ENCODE results near the gene PCSK6. TPM values are rescaled to one million over a fixed set of nuclear protein-coding genes. Genes with fewer than 3 reads are reported as not detected.
"Not testable (repeated sequence)": the region's sequence is repeated elsewhere in the genome, so short reads cannot be mapped to it uniquely, and the experiment has no call there.

Gene PCSK6
- total RNA-seq, 1 experiment from 2014 or later: 69.5 TPM

DNA sequence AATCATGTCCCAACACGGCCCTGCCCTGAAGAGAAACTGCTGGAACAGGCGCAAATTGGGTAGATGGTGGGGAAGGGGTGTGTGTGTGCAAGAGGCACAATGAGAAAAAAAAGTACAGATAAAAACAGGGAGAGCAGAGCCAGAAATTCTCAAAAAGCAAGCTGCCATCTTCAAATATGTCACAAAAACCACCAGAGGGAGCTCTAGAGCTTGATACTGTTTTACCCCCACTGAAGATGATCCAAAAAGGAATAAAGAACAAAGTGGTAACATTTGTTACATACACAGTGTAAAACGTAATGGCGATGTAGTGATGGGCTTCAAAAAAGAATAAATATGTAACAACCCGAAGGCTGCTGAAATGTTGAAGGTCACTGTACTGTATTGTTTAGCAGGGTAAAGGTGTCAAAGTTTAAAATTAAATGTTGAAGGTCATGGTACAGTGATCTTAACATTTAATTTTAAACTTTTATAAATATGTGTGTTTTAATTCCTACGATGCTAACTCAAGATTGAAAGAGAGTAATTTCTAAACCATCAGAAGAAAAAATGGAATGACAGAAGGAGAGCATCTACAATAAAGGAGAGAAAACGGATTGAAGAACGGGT, 200.5 kb downstream of the PCSK6 start:
- Mint-ChIP-seq H3K27me3 (ENCODE audit: insufficient read depth, unreplicated experiment) (no peaks in the 10 kb centered on the region), H3K27ac (ENCODE audit: unreplicated experiment) (no peak overlapping the region), H3K36me3 (ENCODE audit: insufficient read depth, unreplicated experiment) (peaks cover 79% of the 10 kb centered on the region), H3K4me3 (ENCODE audit: unreplicated experiment) (no peak overlapping the region), H3K4me1 (ENCODE audit: low read depth, unreplicated experiment) (peaks cover 7% of the 10 kb centered on the region), H3K9me3 (ENCODE audit: unreplicated experiment) (no peaks in the 10 kb centered on the region)
- peak in 1 of 2 experiments; percentile 44 for DNase-seq
- H3K4me3 ChIP-seq (ENCODE audit: low read depth, low read length): no peak overlapping the region
- H3K27me3 ChIP-seq (replicated peaks; ENCODE audit: control insufficient read depth, insufficient read depth, low read length): no peaks in the 10 kb centered on the region
- H3K9me3 ChIP-seq: no peaks in the 10 kb centered on the region
- no TSS peak for BruUV-seq (replicated peaks)
- CTCF ChIA-PET: interaction anchor here (0.6 to 2.0 kb wide), 9 partner anchors 11 to 455 kb away, joined by 3 to 5 read pairs (median 3); no protein-coding TSS in a partner anchor
- peaks cover 7% of the 10 kb centered on the region; the same call in 1 of the 2 replicates for H3K4me1 ChIP-seq
- intact Hi-C loops (cut with micrococcal nuclease; ENCODE audit: unreplicated experiment): loop anchor here (1.0 kb wide), 1 partner anchor 353 kb away; no protein-coding TSS in a partner anchor
- H3K36me3 ChIP-seq (ENCODE audit: control insufficient read depth, insufficient read depth, low read length): peaks cover 2% of the 10 kb centered on the region
- TF ChIP-seq, protein P1, sequence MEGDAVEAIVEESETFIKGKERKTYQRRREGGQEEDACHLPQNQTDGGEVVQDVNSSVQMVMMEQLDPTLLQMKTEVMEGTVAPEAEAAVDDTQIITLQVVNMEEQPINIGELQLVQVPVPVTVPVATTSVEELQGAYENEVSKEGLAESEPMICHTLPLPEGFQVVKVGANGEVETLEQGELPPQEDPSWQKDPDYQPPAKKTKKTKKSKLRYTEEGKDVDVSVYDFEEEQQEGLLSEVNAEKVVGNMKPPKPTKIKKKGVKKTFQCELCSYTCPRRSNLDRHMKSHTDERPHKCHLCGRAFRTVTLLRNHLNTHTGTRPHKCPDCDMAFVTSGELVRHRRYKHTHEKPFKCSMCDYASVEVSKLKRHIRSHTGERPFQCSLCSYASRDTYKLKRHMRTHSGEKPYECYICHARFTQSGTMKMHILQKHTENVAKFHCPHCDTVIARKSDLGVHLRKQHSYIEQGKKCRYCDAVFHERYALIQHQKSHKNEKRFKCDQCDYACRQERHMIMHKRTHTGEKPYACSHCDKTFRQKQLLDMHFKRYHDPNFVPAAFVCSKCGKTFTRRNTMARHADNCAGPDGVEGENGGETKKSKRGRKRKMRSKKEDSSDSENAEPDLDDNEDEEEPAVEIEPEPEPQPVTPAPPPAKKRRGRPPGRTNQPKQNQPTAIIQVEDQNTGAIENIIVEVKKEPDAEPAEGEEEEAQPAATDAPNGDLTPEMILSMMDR (IDR thresholded peaks at IDR 0.05; ENCODE audit: insufficient read depth in 1 of 2, low read depth in 1 of 2, low read length in 1 of 2, severe bottlenecking in 1 of 2, unreplicated experiment in 1 of 2): peak; percentile 55 to 72
- POLR2A ChIA-PET: interaction anchor here (0.6 kb wide), 1 partner anchor 220 kb away, joined by 3 read pairs; no protein-coding TSS in a partner anchor

DNA sequence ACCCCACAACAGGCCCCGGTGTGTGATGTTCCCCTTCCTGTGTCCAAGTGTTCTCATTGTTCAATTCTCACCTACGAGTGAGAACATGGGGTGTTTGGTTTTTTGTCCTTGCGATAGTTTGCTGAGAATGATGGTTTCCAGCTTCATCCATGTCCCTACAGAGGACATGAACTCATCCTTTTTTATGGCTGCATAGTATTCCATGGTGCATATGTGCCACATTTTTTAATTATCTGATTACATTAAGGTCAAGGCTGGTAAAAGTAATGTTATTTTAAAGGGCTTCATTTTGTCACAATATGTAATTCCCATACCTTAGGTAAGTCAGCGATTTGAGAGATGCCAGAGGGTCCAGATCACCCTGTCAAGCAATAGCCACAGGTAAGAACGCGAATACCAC, 202.2 kb downstream of the PCSK6 start:
- H3K4me1 ChIP-seq; H3K9me3 Mint-ChIP-seq (ENCODE audit: unreplicated experiment); H3K4me1 Mint-ChIP-seq (ENCODE audit: low read depth, unreplicated experiment); H3K36me3 ChIP-seq (ENCODE audit: control insufficient read depth, insufficient read depth, low read length); H3K9me3 ChIP-seq; H3K27me3 ChIP-seq (replicated peaks; ENCODE audit: control insufficient read depth, insufficient read depth, low read length); H3K4me3 Mint-ChIP-seq (ENCODE audit: unreplicated experiment); POLR2A ChIA-PET; H3K4me3 ChIP-seq (ENCODE audit: low read depth, low read length); DNase-seq; BruUV-seq (replicated peaks); intact Hi-C loops (cut with micrococcal nuclease; ENCODE audit: unreplicated experiment); H3K27me3 Mint-ChIP-seq (ENCODE audit: insufficient read depth, unreplicated experiment); H3K27ac Mint-ChIP-seq (ENCODE audit: unreplicated experiment): not testable (repeated sequence)
- CTCF ChIA-PET: interaction anchor here (0.7 kb wide), 1 partner anchor 185 kb away, joined by 7 read pairs; no protein-coding TSS in a partner anchor
- H3K36me3 Mint-ChIP-seq (ENCODE audit: insufficient read depth, unreplicated experiment): peaks cover 86% of the 10 kb centered on the region

DNA sequence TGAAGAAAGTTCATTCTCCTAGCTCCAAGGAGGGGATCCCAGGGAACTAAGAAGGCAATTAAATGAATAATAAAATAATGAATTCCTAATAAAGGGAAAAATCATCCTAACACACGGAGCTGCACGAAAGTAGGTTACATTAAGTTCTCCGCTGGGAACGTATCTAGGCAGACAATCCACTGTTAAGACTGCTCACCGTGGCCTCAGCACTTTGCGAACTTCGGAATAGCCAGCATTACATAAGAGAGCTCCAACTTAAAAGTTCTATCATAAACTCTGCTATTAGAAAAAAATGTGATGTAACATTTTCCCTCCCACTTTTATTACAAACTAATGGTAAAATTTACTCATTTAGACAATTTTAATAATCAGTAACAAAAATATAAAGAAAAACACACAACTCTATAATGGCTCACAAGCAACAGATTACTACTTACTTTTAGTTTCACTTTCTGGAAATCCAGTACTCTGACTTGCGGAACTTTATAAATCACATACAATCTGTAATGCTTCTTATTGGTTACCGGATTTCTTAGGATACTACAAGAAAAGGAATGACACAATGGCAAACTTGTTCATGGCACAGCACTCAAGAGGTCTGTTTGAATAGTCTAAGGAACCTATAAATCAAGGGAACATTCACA, 202.9 kb downstream of the PCSK6 start:
- TF ChIP-seq, protein P1 (IDR thresholded peaks at IDR 0.05; ENCODE audit: insufficient read depth in 1 of 2, low read depth in 1 of 2, low read length in 1 of 2, severe bottlenecking in 1 of 2, unreplicated experiment in 1 of 2): no peak
- H3K4me1 ChIP-seq: peaks cover 3% of the 10 kb centered on the region
- Mint-ChIP-seq H3K9me3 (ENCODE audit: unreplicated experiment) (no peaks in the 10 kb centered on the region), H3K4me1 (ENCODE audit: low read depth, unreplicated experiment) (no peaks in the 10 kb centered on the region), H3K4me3 (ENCODE audit: unreplicated experiment) (no peak overlapping the region), H3K27me3 (ENCODE audit: insufficient read depth, unreplicated experiment) (no peaks in the 10 kb centered on the region), H3K27ac (ENCODE audit: unreplicated experiment) (no peak overlapping the region), H3K36me3 (ENCODE audit: insufficient read depth, unreplicated experiment) (peaks cover 89% of the 10 kb centered on the region)
- H3K27me3 ChIP-seq (replicated peaks; ENCODE audit: control insufficient read depth, insufficient read depth, low read length): no peaks in the 10 kb centered on the region
- BruUV-seq (replicated peaks): no TSS peak
- H3K9me3 ChIP-seq: no peaks in the 10 kb centered on the region
- ChIA-PET POLR2A (no interaction called here), CTCF (no interaction called here)
- intact Hi-C loops (cut with micrococcal nuclease; ENCODE audit: unreplicated experiment): no loop called here
- no peak for DNase-seq
- H3K36me3 ChIP-seq (ENCODE audit: control insufficient read depth, insufficient read depth, low read length): peaks cover 2% of the 10 kb centered on the region
- H3K4me3 ChIP-seq (ENCODE audit: low read depth, low read length): no peak overlapping the region

Measured in Caco-2 (cell line).